Smooth muscle cell (in vitro differentiated cells): ENCODE results near the gene PLEKHG4B. TPM values are rescaled to one million over a fixed set of nuclear protein-coding genes. Genes with fewer than 3 reads are reported as not detected.
"Not testable (repeated sequence)": the region's sequence is repeated elsewhere in the genome, so short reads cannot be mapped to it uniquely, and the experiment has no call there.

ENCODE experiments used
- DNase-seq: peaks from one replicate; lab custom pipeline; 2025; ENCODE audit not compliant: unreplicated experiment; lab: John Stamatoyannopoulos, UW
- H2AFZ ChIP-seq: fragments of 200-600 bp; sonication (generic); 2 replicates; pipeline ENCODE4 v1.6.0; 2016; ENCODE audit warnings: antibody characterized with exemption, low read depth, mild to moderate bottlenecking
- H3F3A ChIP-seq: fragments of 200-600 bp; sonication (generic); 2 replicates; pipeline ENCODE4 v1.6.0; 2017; ENCODE audit warnings: antibody characterized with exemption, low read depth
- H3K27ac ChIP-seq: fragments of 200-600 bp; sonication (generic); 2 replicates; pipeline ENCODE4 v1.5.1; 2016; ENCODE audit warnings: low read depth, mild to moderate bottlenecking
- H3K27me3 ChIP-seq: fragments of 200-600 bp; sonication (generic); 2 replicates; pipeline ENCODE4 v1.6.1; 2016; ENCODE audit warnings: low read depth, mild to moderate bottlenecking
- H3K36me3 ChIP-seq: fragments of 200-600 bp; sonication (generic); 2 replicates; pipeline ENCODE4 v1.5.1; 2016; ENCODE audit warnings: low read depth
- H3K4me1 ChIP-seq: fragments of 200-600 bp; sonication (generic); 2 replicates; pipeline ENCODE4 v1.5.1; 2016; ENCODE audit warnings: low read depth
- H3K4me2 ChIP-seq: fragments of 200-600 bp; sonication (generic); 2 replicates; pipeline ENCODE4 v1.6.0; 2016; ENCODE audit warnings: mild to moderate bottlenecking
- H3K4me3 ChIP-seq: fragments of 200-600 bp; sonication (generic); 2 replicates; pipeline ENCODE4 v1.5.1; 2016; ENCODE audit warnings: mild to moderate bottlenecking
- H3K79me2 ChIP-seq: fragments of 200-600 bp; sonication (generic); 2 replicates; pipeline ENCODE4 v1.6.0; 2016; ENCODE audit warnings: low read depth, mild to moderate bottlenecking
- H3K9ac ChIP-seq: fragments of 200-600 bp; sonication (generic); 2 replicates; pipeline ENCODE4 v1.6.0; 2016; ENCODE audit warnings: low read depth
- H3K9me3 ChIP-seq: fragments of 200-600 bp; sonication (generic); replicated peaks from 2 replicates; pipeline ENCODE4 v1.5.1; 2016; ENCODE audit warnings: low read depth
- H4K20me1 ChIP-seq: fragments of 200-600 bp; sonication (generic); 2 replicates; pipeline ENCODE4 v1.6.0; 2016; ENCODE audit warnings: low read depth
- CTCF ChIP-seq: fragments of 200-600 bp; sonication (generic); IDR thresholded peaks from 2 replicates; pipeline ENCODE4 v1.5.1; 2017; ENCODE audit warnings: borderline replicate concordance, mild to moderate bottlenecking, antibody characterized with exemption; ENCODE audit not compliant: insufficient read depth, poor library complexity, severe bottlenecking
- WGBS: methylation state at CpG from one replicate; pipeline ENCODE4 v1.1.7; 2016; ENCODE audit warnings: low lambda C conversion rate; 5-methylcytosine and 5-hydroxymethylcytosine counted together
- polyA plus RNA-seq: library from polyadenylated mRNA; unstranded; fragments of >200 nt; fragmentation: Nextera tagmentation; extraction: Ambion mirVana; gene quantifications from 2 replicates; pipeline ENCODE4 v1.2.1, GENCODE V29; 2016
- total RNA-seq: library from RNA; depleted of rRNA; stranded (reverse); fragments of >200 nt; gene quantifications from 2 replicates; pipeline ENCODE4 v1.2.3, GENCODE V29; 2014

Gene PLEKHG4B
- total and polyA plus RNA-seq, 2 experiments from 2014 or later, result 6.3 to 12.1 TPM

GRCh38 chr5:102411-103043 lies 10.6 kb downstream of the PLEKHG4B start:
- 86% methylated on average over 15 of the region's 15 CpGs for WGBS
- Histone ChIP-seq H3K9ac (no peak overlapping the region), H3K27ac (no peak overlapping the region), H2AFZ (no peak overlapping the region), H3K36me3 (no peaks in the 10 kb centered on the region), H3K9me3 (no peaks in the 10 kb centered on the region), H3K4me3 (no peak overlapping the region), H3K79me2 (peaks cover 3% of the 10 kb centered on the region), H3K4me2 (no peak overlapping the region), H3K27me3 (no peaks in the 10 kb centered on the region), H3K4me1 (peaks cover 27% of the 10 kb centered on the region), H3F3A (no peaks in the 10 kb centered on the region), H4K20me1 (peaks cover 53% of the 10 kb centered on the region)
- DNase-seq, result no peak
- TF ChIP-seq CTCF, result no peak

- WGBS, result 48% methylated on average over 9 of the region's 9 CpGs
- not testable (repeated sequence) for H3K79me2 ChIP-seq
Observed at GRCh38 chr5:104106-104505, 12.1 kb downstream of the PLEKHG4B start.

GRCh38 chr5:104778-105296 lies 12.9 kb downstream of the PLEKHG4B start:
- no peak for DNase-seq
- Histone ChIP-seq H3K4me2 (no peak overlapping the region), H3K36me3 (no peaks in the 10 kb centered on the region), H3K27me3 (no peaks in the 10 kb centered on the region), H3K27ac (no peak overlapping the region), H3K4me3 (no peak overlapping the region), H3F3A (no peaks in the 10 kb centered on the region), H3K4me1 (peaks cover 27% of the 10 kb centered on the region), H3K9me3 (no peaks in the 10 kb centered on the region), H3K79me2 (peaks cover 3% of the 10 kb centered on the region), H3K9ac (no peak overlapping the region), H2AFZ (no peak overlapping the region), H4K20me1 (peaks cover 70% of the 10 kb centered on the region)
- TF ChIP-seq CTCF, result no peak
- WGBS, result 83% methylated on average over 6 of the region's 6 CpGs

More at GRCh38 chr5:104106-104505, 12.1 kb downstream of the PLEKHG4B start:
- not testable (repeated sequence) for H3K4me2 ChIP-seq, H3F3A ChIP-seq, H3K4me3 ChIP-seq, H3K36me3 ChIP-seq, DNase-seq, H3K9me3 ChIP-seq, H2AFZ ChIP-seq, H3K27ac ChIP-seq, H3K27me3 ChIP-seq, H3K9ac ChIP-seq
- Histone ChIP-seq H4K20me1 (peaks cover 64% of the 10 kb centered on the region), H3K4me1 (peaks cover 27% of the 10 kb centered on the region)

- no peak overlapping the region for H2AFZ ChIP-seq
- no peaks in the 10 kb centered on the region for H3K36me3 ChIP-seq
- peaks cover 3% of the 10 kb centered on the region for H3K79me2 ChIP-seq
- H3K4me1 ChIP-seq, result peaks cover 27% of the 10 kb centered on the region
- no peaks in the 10 kb centered on the region for H3K9me3 ChIP-seq
- H3K27me3 ChIP-seq, result no peaks in the 10 kb centered on the region
- H3K4me2 ChIP-seq, result no peak overlapping the region
- 76% methylated on average over 13 of the region's 13 CpGs for WGBS
- H4K20me1 ChIP-seq, result peaks cover 76% of the 10 kb centered on the region
- H3K9ac ChIP-seq, result no peak overlapping the region
- no peak overlapping the region for H3K4me3 ChIP-seq
- H3F3A ChIP-seq, result no peaks in the 10 kb centered on the region
- H3K27ac ChIP-seq, result no peak overlapping the region
- no peak for DNase-seq
- TF ChIP-seq CTCF, result no peak
Observed at GRCh38 chr5:105504-106070, 13.6 kb downstream of the PLEKHG4B start.
